NCI-H2029 treated with DMSO at 0.1 percent for 48 hours (cell line): ENCODE data around the gene HNRNPC.
"Not testable (repeated sequence)": the region's sequence is repeated elsewhere in the genome, so short reads cannot be mapped to it uniquely, and the experiment has no call there.

Experiments used
- DNase-seq: peaks from one replicate; lab custom pipeline; 2025; lab: John Stamatoyannopoulos, UW

The HNRNPC gene

GRCh38 chr14:21244544-21244943, 24.7 kb downstream of the HNRNPC start:
- DNase-seq: no peak

DNA sequence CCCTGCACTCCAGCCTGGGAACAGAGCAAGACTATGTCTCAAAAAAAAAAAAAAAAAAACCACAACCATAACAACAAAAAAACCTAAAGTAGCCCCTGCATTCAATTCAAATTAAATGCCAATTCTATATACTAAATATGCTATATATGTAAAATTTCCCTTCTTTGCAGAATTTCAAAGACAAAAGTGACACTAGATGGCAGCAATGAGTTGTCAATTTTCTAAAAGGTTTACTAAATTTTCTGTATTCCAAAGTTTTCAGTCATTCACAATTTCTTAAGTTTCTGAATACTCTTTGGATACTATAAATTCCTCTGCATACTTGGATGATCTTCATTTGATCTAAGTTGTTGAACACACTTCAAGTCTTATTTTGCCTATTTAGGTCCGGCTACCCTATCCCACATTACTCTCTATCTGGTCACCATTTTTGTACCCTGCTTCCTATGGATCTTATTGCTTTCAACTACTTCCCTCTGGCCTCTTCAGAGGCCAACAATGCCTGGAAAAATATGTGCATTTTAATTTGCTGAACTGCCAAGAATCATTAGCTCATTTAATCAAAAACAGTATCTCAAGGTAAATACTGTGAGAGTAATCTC, 27.9 kb downstream of the HNRNPC start:
- no peak for DNase-seq

DNA sequence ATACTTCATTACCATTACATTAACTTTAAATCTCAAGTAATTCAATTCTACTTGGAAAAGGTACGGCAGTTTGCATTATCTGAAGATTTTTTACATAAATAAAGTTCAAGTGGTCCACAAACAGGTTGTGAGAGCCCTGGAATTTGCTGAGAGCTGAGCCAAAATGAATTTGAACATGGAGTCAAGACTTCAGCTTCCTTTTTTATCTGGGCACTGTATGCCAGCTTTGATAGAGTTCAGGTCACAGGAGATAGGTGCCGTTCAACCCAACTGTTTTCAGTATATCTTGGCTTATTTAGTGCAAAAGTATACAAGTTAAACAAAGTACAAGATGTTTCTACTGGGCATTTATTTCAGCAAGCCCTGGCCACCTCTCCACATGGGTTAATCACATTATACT, 28.8 kb downstream of the HNRNPC start:
- DNase-seq: no peak

DNA sequence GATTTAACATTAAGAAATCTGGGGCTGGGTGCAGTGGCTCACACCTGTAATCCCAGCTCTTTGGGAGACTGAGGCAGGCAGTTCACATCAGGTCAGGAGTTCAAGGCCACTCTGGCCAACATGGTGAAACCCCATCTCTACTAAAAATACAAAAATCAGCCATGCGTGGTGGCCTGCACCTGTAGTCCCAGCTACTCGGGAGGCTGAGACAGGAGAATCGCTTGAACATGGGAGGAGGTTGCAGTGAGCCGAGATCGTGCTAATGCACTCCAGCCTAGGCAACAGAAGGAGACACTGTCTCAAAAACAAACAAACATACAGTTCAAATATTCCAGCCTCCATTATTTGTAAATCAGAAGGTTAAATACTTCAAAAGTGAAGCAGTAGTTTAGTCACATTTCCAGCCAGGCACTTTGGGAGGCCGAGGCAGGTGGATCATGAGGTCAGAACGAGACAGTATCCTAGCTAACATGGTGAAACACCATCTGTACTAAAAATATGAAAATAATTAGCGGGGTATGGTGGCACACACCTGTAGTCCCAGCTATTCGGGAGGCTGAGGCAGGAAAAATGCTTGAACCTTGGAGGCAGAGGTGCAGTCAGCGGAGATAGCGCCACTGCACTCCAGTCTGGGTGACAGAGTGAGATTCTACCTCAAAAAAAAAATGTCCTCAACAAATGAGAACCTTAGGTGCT, 30.3 kb downstream of the HNRNPC start:
- no peak for DNase-seq

- no peak for DNase-seq
Measured at GRCh38 chr14:21236948-21237797, 32.1 kb downstream of the HNRNPC start.

GRCh38 chr14:21234112-21234511, 35.1 kb downstream of the HNRNPC start:
- no peak for DNase-seq

- DNase-seq: no peak
Measured at GRCh38 chr14:21233457-21234076, 35.7 kb downstream of the HNRNPC start.

DNA sequence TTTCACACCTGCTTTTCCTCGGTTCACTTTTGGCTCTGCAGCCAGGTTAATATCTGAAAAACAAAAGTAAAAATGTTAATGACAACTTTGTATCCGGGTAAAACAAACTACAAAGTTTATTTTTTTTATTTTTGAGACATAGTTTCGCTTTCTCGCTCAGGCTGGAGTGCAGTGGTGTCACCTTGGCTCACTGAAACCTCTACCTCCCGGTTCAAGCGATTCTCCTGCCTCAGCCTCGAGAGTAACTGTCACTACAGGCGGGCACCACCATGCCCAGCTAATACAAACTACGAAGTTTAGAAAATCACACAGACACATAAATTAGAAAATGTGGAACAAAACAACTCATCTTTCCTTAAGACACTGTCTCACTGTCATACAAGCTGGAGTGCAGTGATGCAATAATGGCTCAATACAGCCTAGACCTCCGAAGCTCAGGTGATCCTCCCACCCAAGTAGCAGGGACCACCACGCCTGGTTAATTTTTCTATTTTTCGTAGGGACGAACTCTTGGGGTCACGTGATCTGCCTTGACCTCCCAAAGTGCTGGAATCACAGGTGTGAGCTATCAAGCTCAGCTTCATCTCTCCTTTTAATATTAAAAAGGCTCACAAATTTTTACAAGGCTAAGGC, 38.1 kb downstream of the HNRNPC start:
- DNase-seq: no peak

DNA sequence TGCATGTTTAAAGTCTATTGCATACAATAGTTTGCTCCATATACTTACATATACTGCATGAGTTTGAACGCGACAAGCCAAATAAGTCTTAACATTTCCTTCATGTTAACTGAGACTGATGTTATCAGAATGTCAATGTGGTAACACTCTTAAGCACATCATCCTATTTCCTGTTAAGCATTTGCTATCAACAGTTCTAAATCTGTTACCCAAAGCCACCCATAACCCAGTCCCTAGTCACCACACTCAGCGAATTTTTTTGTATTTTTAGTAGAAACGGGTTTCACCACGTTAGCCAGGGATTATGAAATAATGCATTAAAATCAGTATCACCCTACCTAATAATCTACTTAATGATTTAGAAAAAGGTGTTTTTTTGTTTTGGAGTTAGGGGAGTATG, 39.4 kb downstream of the HNRNPC start:
- no peak for DNase-seq

DNA sequence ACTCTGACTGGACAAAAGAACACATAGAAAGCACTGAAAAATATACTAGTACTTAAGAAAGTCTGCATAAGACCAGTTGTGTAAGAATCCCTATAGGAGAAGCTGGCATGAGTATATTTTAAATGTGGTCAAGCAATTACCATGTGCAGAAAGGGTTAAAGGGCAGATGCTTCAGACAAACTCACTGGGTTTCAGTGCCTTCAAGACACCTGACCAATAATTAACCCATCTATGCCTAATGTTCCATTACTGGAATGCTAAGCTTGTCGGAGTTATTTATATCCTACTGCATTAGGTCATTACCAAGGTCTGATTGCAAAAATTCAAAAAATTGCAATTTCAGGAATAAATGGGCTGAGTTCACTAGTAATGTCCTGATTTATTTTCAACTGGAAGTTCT, 41.3 kb downstream of the HNRNPC start:
- no peak for DNase-seq

- DNase-seq: no peak
Measured at GRCh38 chr14:21227150-21227549, 42.1 kb downstream of the HNRNPC start.

DNA sequence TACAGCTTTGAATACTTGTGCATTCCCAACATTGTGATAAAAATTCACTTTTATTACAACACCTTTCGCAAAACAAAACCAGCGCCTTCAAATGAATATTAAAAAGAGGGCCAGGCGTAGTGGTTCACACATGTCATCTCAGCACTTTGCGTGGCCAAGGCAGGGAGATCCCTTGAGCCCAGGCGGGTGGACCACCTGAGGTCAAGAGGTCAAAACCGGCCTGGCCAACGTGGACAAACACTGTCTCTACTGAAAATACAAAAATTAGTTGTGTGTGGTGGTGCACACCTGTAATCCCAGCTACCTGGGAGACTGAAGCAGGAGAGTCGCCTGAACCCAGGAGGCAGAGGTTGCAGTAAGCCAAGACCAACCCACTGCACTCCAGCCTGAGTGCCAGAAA, 42.8 kb downstream of the HNRNPC start:
- no peak for DNase-seq

- not testable (repeated sequence) for DNase-seq
Measured at GRCh38 chr14:21225164-21225563, 44.1 kb downstream of the HNRNPC start.

GRCh38 chr14:21220874-21221477, 48.3 kb downstream of the HNRNPC start:
- DNase-seq: no peak

DNA sequence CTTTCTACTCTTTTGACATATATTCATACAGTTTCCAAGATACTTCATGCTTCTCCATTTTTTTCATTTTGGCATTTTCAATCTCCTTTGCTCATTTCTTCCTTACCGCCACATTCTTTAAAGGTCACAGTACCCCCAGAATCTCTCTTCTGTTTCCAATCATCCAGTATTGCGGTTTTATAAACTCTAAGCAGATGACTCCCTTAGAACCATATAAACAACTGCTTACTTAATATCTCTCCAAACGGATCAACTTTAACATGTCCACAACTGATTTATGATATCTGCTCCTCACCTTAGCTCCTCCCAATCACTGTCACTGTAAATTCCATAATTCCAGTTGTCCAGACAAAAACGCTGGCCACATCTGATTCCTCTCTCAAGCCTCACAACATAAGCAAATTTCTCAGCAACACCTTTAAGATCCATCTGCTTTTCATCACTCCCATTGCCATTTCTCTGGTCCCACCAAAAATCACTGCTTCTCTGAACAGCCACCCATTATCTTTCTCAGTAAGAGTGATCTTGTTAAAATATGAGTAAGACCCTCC, 49.6 kb downstream of the HNRNPC start:
- no peak for DNase-seq

DNA sequence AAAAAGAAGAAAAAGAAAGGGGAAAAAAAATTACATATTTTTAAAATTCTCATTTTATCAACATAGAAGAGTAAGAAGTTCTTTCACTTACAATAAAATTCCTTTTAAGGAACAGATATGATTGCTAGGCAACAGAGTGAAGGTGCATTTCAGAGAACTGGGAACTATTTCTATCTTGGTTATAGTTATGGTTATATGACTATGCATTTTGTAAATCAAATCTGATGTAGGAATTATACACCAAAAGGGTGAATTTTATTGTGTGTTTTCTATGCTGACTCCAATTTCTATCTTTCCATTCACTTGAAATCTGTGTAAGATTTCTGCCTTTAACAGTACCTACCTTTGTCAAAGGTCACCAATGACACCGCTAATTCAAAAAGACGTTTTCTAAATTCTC, 50.1 kb downstream of the HNRNPC start:
- no peak for DNase-seq

DNA sequence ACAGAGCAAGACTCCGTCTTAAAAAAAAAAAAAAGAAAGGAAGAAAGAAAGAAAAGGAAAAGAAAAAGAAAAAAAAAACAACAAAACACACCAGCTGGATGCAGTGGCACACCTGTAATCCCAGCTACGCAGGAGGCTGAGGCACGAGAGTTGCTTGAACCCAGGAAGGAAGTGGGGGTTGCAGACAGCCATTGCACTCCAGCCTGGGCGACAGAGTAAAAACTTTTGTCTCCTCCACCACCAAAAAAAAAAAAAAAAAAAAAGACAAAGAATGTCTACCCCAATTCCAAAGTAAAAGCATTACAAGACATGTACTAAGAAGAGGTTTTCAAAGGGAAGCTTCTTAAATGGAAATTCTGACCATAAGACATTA, 53.4 kb downstream of the HNRNPC start:
- DNase-seq: no peak

- no peak for DNase-seq
Measured at GRCh38 chr14:21215130-21215878, 53.9 kb downstream of the HNRNPC start.

- DNase-seq: no peak
Measured at GRCh38 chr14:21213652-21214051, 55.6 kb downstream of the HNRNPC start.

DNA sequence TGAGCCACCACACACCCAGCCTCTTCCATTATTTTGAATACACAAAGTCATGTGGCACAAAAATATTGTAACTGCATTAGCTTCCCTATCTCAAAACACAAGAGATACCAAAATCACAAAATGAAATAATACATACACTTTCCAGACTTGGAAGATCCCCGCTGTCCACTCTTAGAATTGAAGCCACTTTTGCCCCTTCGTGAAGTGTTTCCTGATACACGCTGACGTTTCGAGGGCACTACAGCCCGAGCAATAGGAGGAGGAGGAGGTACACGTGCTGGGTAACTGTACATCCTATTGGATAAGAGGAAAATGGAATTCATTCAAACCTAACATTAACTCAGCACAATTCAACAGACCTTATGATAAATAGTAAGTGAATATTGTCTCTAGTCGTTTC, 56.4 kb downstream of the HNRNPC start:
- not testable (repeated sequence) for DNase-seq

DNA sequence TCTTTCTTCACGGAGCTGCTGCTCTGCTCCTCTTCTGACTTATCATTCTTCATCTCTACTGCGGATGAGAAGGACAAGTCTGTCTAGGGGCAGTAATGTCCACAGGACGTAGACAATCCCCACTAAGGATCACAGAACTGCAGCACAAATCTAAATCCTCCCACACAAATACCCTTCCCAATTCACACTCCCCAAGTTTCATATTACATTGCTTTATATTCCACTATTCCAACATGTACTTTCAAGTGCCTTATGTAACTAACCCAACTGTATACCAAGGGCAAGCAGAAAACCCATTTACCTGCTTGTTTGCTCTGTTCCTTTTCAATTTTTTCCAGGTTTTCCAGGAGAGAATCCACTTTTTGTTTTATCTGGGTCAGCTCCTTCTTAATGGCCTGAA, 57.7 kb downstream of the HNRNPC start:
- no peak for DNase-seq
